Measurements from ENCODE around the gene IQCH.

GRCh38 chr15:67405208-67406191 is 150.9 kb downstream of the IQCH start:
- TF ChIP-seq POLR2A (IDR thresholded peaks at IDR 0.05; ENCODE audit: low read depth, low read length) = no peak
- TF ChIP-seq POLR2AphosphoS5 (IDR thresholded peaks at IDR 0.05; ENCODE audit: low read depth, low read length) = no peak
